ENCODE data around the gene TMEM115. TPM values are rescaled to one million over a fixed set of nuclear protein-coding genes. Genes with fewer than 3 reads are reported as not detected.

Gene TMEM115
- total and polyA plus RNA-seq, 2 experiments from 2014 or later, result 17.8 to 49.2 TPM

- Histone ChIP-seq H3K4me3 (no peak overlapping the region; the same call in 1 of the 2 replicates), H3K79me2 (replicated peaks; ENCODE audit: insufficient read depth) (no peaks in the 10 kb centered on the region), H3K4me1 (ENCODE audit: insufficient read depth) (peaks cover 11% of the 10 kb centered on the region), H3K27ac (ENCODE audit: low read depth) (no peak overlapping the region), H3K9me2 (ENCODE audit: insufficient read depth) (no peaks in the 10 kb centered on the region), H3K4me2 (peak overlapping the region; percentile 67; the same call in 1 of the 2 replicates), H3K27me3 (ENCODE audit: insufficient read depth) (no peaks in the 10 kb centered on the region), H3K36me3 (ENCODE audit: insufficient read depth) (no peaks in the 10 kb centered on the region), H4K20me1 (replicated peaks; ENCODE audit: insufficient read depth) (no peaks in the 10 kb centered on the region), H2AFZ (no peak overlapping the region), H3F3A (replicated peaks; ENCODE audit: low read depth) (no peaks in the 10 kb centered on the region)
- Mint-ChIP-seq H3K27me3 (ENCODE audit: insufficient read depth, low read depth, poor library complexity) (peaks cover 20% of the 10 kb centered on the region), H3K4me3 (no peak overlapping the region; the same call in 2 of the 3 replicates), H3K9me3 (no peaks in the 10 kb centered on the region; the same call in 2 of the 3 replicates), H3K4me1 (peaks cover 35% of the 10 kb centered on the region), H3K27ac (no peak overlapping the region), H3K36me3 (ENCODE audit: low read depth) (no peaks in the 10 kb centered on the region; the same call in 2 of the 3 replicates)
- DNase-seq (ENCODE audit: low spot score) (peak; percentile 74), ATAC-seq (peak; percentile 10; the same call in 2 of the 3 replicates)
- TF ChIP-seq ZNF462 (CRISPR knock-in tag; IDR thresholded peaks at IDR 0.05), result no peak
Measured at GRCh38 chr3:50373146-50374051, 14.1 kb upstream of the TMEM115 start.

GRCh38 chr3:50372349-50372748 is 13.0 kb upstream of the TMEM115 start:
- Mint-ChIP-seq H3K4me1 (peaks cover 31% of the 10 kb centered on the region), H3K36me3 (ENCODE audit: low read depth) (no peaks in the 10 kb centered on the region; the same call in 2 of the 3 replicates), H3K27me3 (ENCODE audit: insufficient read depth, low read depth, poor library complexity) (peaks cover 19% of the 10 kb centered on the region), H3K27ac (no peak overlapping the region; the same call in 1 of the 2 replicates), H3K9me3 (no peaks in the 10 kb centered on the region; the same call in 2 of the 3 replicates), H3K4me3 (no peak overlapping the region; the same call in 2 of the 3 replicates)
- no peaks in the 10 kb centered on the region for H3K9me2 ChIP-seq (ENCODE audit: insufficient read depth)
- H3K4me3 ChIP-seq, result no peak overlapping the region
- H3K79me2 ChIP-seq (replicated peaks; ENCODE audit: insufficient read depth), result no peaks in the 10 kb centered on the region
- DNase-seq (ENCODE audit: low spot score), result no peak
- H3K27ac ChIP-seq (ENCODE audit: low read depth), result no peak overlapping the region
- H3K4me2 ChIP-seq, result peak overlapping the region; percentile 67; the same call in 1 of the 2 replicates
- H2AFZ ChIP-seq, result no peak overlapping the region
- H3K36me3 ChIP-seq (ENCODE audit: insufficient read depth), result no peaks in the 10 kb centered on the region
- H3K4me1 ChIP-seq (ENCODE audit: insufficient read depth), result peaks cover 11% of the 10 kb centered on the region
- H3F3A ChIP-seq (replicated peaks; ENCODE audit: low read depth), result no peaks in the 10 kb centered on the region
- H3K27me3 ChIP-seq (ENCODE audit: insufficient read depth), result no peaks in the 10 kb centered on the region
- peak; percentile 15 for ATAC-seq
- no peaks in the 10 kb centered on the region for H4K20me1 ChIP-seq (replicated peaks; ENCODE audit: insufficient read depth)
- TF ChIP-seq EZH2 (IDR thresholded peaks at IDR 0.05; ENCODE audit: low read depth, unreplicated experiment) (no peak), ZNF331 (CRISPR knock-in tag; IDR thresholded peaks at IDR 0.05; ENCODE audit: low read depth) (no peak), ZNF114 (CRISPR knock-in tag; IDR thresholded peaks at IDR 0.05) (no peak), NANOG (IDR thresholded peaks at IDR 0.05; ENCODE audit: borderline replicate concordance) (no peak), REST (IDR thresholded peaks at IDR 0.05; ENCODE audit: unreplicated experiment) (no peak)

All from GM23338 (cell line).